ENCODE data around the gene ZG16B. TPM values are rescaled to one million over a fixed set of nuclear protein-coding genes. Genes with fewer than 3 reads are reported as not detected.

The ZG16B gene, protein sequence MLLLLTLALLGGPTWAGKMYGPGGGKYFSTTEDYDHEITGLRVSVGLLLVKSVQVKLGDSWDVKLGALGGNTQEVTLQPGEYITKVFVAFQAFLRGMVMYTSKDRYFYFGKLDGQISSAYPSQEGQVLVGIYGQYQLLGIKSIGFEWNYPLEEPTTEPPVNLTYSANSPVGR
- not detected in 2 replicates for total RNA-seq (2021)
- not detected for Bru-seq, nascent RNA
- BruChase-seq, experiment 1, labeled RNA remaining after a 2-hour chase, result not detected
- BruChase-seq, experiment 2, labeled RNA remaining after a 6-hour chase, result not detected
- long read RNA-seq, result 0 reads

DNA sequence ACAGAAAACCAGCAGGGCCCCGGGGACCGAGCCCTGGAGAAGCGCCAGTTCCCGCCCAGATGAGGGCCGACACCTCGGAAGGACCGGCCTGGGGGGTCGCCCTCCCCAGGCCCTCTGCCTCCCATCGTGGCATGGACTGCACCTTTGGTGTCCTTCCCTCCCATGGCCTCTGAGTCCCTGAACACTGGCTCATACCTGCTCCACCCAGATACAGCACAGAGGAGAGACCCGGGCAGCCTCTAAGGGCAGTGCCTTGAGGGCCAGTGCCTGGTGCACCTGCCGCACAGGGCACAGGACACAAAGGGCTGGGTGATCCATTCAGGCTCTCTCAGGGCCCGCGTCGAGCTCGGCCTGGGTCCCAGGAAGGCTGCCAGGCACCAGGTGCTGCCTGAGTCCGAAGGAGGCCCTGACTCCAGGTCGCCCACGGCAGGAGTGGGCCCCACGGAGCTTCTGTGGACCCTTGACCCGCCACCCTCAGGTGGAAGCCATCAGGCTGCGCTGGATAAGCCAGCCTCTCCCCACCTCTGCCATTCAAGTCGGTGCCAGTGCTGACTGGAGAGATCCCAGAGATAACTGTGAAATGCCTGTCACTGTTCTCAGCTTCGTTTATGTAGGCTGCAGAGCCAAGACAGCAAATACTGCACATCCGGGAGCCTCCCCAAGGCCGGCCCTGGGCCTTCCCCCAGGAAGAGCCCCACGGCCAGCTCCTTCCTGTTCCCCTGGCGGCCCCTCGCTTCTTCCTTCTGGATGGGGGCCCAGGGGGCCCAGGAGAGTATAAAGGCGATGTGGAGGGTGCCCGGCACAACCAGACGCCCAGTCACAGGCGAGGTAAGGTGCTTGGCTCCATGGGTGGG, at the start of gene ZG16B:
Gene ZG16B (plus strand): TSS at position 803 of the 854 bp plus-strand sequence. CDS start 139 bp downstream, outside the sequence.
- Histone ChIP-seq H3K27ac (ENCODE audit: low read depth, low read length, poor library complexity, severe bottlenecking) (no peak within 1 kb of the TSS), H3K4me3 (ENCODE audit: low read depth, low read length, poor library complexity, severe bottlenecking) (no peak within 1 kb of the TSS), H3K4me1 (ENCODE audit: insufficient read depth, low read length, poor library complexity, severe bottlenecking) (no peaks in the 10 kb centered on the region), H3K36me3 (ENCODE audit: insufficient read depth, low read length, poor library complexity, severe bottlenecking) (no peaks in the 10 kb centered on the region), H3K27me3 (replicated peaks; ENCODE audit: insufficient read depth, low read depth, low read length, poor library complexity) (no peaks in the 10 kb centered on the region), H3K9me3 (ENCODE audit: low read depth, low read length, poor library complexity, severe bottlenecking) (no peaks in the 10 kb centered on the region)
- intact Hi-C loops (cut with micrococcal nuclease; ENCODE audit: unreplicated experiment), result no loop called here
- DNase-seq (ENCODE audit: low spot score), result no peak
- BruUV-seq (replicated peaks), result no TSS peak
- POLR2A ChIA-PET (ENCODE audit: low non-redundant PET), result no interaction called here
- no peak for TF ChIP-seq EZH2 (IDR thresholded peaks at IDR 0.05; ENCODE audit: borderline replicate concordance, low read depth, low read length, poor library complexity, severe bottlenecking)
- TF ChIP-seq, protein P1, sequence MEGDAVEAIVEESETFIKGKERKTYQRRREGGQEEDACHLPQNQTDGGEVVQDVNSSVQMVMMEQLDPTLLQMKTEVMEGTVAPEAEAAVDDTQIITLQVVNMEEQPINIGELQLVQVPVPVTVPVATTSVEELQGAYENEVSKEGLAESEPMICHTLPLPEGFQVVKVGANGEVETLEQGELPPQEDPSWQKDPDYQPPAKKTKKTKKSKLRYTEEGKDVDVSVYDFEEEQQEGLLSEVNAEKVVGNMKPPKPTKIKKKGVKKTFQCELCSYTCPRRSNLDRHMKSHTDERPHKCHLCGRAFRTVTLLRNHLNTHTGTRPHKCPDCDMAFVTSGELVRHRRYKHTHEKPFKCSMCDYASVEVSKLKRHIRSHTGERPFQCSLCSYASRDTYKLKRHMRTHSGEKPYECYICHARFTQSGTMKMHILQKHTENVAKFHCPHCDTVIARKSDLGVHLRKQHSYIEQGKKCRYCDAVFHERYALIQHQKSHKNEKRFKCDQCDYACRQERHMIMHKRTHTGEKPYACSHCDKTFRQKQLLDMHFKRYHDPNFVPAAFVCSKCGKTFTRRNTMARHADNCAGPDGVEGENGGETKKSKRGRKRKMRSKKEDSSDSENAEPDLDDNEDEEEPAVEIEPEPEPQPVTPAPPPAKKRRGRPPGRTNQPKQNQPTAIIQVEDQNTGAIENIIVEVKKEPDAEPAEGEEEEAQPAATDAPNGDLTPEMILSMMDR (conservative IDR thresholded peaks at IDR 0.05; ENCODE audit: low read depth, low read length), result no peak
- CTCF ChIA-PET, result no interaction called here

DNA sequence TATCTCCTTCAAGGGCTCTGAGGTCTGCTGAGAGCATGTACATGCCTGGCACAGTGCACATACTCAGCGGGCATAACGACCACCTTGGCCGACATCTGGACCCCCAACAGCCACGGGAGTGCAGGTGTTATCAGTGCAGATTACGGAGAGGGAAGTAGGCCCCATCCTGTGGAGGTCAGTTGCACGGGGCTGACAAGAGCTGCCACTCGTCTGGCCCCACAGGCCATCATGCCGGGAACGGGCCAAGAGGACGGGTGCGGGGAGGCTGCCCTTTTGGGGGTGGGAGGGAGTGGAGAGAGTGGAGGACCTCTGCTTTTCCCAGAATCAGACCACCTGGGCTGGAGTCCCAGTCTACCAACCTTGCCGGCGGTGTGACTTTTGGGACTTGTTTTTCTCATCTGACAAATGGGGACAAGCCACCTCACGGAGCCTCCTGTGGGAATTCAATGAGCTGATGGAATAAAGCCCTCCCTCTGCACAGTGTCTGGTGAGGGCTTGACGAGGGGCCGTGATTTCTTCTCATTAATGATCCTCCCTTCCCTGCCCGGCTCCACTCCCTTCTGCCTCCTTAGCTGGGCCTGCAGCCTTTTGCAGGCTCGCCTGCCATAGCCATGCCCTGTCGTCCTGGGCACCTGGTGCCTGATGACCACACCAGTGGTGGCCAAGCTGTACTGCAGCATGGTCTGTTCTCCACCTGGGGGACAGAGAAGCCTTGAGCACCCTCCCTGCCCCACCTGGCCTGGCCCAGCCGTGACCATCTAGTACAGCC, 47.3 kb upstream of the ZG16B start:
- no peak overlapping the region for H3K4me3 ChIP-seq (ENCODE audit: low read depth, low read length, poor library complexity, severe bottlenecking)
- intact Hi-C loops (cut with micrococcal nuclease; ENCODE audit: unreplicated experiment), result no loop called here
- H3K27me3 ChIP-seq (replicated peaks; ENCODE audit: insufficient read depth, low read depth, low read length, poor library complexity), result peaks cover 26% of the 10 kb centered on the region
- ChIA-PET POLR2A (ENCODE audit: low non-redundant PET) (no interaction called here), CTCF (no interaction called here)
- H3K36me3 ChIP-seq (ENCODE audit: insufficient read depth, low read length, poor library complexity, severe bottlenecking), result no peaks in the 10 kb centered on the region
- no TSS peak for BruUV-seq (replicated peaks)
- DNase-seq (ENCODE audit: low spot score), result no peak
- TF ChIP-seq, protein P1 (conservative IDR thresholded peaks at IDR 0.05; ENCODE audit: low read depth, low read length), result no peak
- TF ChIP-seq EZH2 (IDR thresholded peaks at IDR 0.05; ENCODE audit: borderline replicate concordance, low read depth, low read length, poor library complexity, severe bottlenecking), result no peak
- H3K9me3 ChIP-seq (ENCODE audit: low read depth, low read length, poor library complexity, severe bottlenecking), result no peaks in the 10 kb centered on the region
- H3K4me1 ChIP-seq (ENCODE audit: insufficient read depth, low read length, poor library complexity, severe bottlenecking), result no peaks in the 10 kb centered on the region
- no peak overlapping the region for H3K27ac ChIP-seq (ENCODE audit: low read depth, low read length, poor library complexity, severe bottlenecking)

DNA sequence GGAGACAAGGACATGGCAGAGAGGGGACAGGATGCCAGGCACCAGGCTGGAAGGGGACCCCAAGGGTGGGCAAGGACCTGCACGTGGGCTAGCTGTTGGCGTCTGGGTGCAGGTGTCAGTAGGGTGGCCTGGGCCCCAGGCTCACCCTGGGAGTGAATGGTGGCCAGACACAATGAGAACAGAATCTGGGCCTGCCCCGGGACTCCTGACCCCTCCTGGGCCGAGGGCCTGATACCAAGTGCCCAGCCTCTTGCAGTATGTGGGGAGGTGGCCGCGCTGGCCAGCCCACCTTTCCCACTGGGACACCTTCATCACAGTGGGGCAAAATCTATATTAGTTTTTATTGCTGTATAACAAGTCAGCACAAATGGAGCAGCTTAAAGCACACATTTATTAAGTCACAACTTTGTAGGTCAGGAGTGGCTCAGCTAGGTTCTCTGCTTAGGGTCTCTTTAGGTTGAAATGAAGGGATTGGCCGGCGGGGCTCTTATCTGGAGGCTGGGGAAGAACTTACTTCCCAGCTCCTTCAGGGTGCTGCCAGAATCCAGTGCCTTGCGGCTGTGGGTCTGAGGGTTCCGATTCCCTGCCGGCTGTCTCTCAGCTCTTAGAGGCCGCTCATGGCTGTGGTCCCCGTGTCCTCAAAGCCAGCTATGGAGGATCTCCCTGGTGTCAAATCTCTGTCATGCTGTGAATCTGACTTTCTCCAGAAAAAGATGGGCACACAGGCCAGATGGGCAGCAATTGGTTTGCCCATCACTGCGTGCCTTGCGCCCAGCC, 46.3 kb upstream of the ZG16B start:
- intact Hi-C loops (cut with micrococcal nuclease; ENCODE audit: unreplicated experiment), result no loop called here
- no TSS peak for BruUV-seq (replicated peaks)
- no peaks in the 10 kb centered on the region for H3K36me3 ChIP-seq (ENCODE audit: insufficient read depth, low read length, poor library complexity, severe bottlenecking)
- DNase-seq (ENCODE audit: low spot score), result no peak
- no peak overlapping the region for H3K27ac ChIP-seq (ENCODE audit: low read depth, low read length, poor library complexity, severe bottlenecking)
- no peaks in the 10 kb centered on the region for H3K4me1 ChIP-seq (ENCODE audit: insufficient read depth, low read length, poor library complexity, severe bottlenecking)
- no peak overlapping the region for H3K4me3 ChIP-seq (ENCODE audit: low read depth, low read length, poor library complexity, severe bottlenecking)
- no peak for TF ChIP-seq EZH2 (IDR thresholded peaks at IDR 0.05; ENCODE audit: borderline replicate concordance, low read depth, low read length, poor library complexity, severe bottlenecking)
- TF ChIP-seq, protein P1 (conservative IDR thresholded peaks at IDR 0.05; ENCODE audit: low read depth, low read length), result no peak
- CTCF ChIA-PET, result no interaction called here
- peaks cover 33% of the 10 kb centered on the region for H3K27me3 ChIP-seq (replicated peaks; ENCODE audit: insufficient read depth, low read depth, low read length, poor library complexity)
- POLR2A ChIA-PET (ENCODE audit: low non-redundant PET), result no interaction called here
- no peaks in the 10 kb centered on the region for H3K9me3 ChIP-seq (ENCODE audit: low read depth, low read length, poor library complexity, severe bottlenecking)
